HG02981 (cell line): ENCODE data around the gene CNGA2.
A peak's percentile ranks its signal among the peaks of the same experiment; 100 is the strongest.

ENCODE experiments used
- ATAC-seq: cut with Tn5 transposase; IDR thresholded peaks from one replicate; pipeline ENCODE4 v1.9.1; 2021; ENCODE audit warnings: mild to moderate bottlenecking, moderate library complexity; ENCODE audit not compliant: unreplicated experiment

The CNGA2 gene

GRCh38 chrX:151746502-151746901 lies 12.0 kb downstream of the CNGA2 start:
- no peak for ATAC-seq

- ATAC-seq, result no peak
Measured at GRCh38 chrX:151750511-151750910, 16.0 kb downstream of the CNGA2 start.

- ATAC-seq, result no peak
Measured at GRCh38 chrX:151752847-151753246, 18.3 kb downstream of the CNGA2 start.

- ATAC-seq, result peak; percentile 85
Measured at GRCh38 chrX:151753313-151754046, 18.9 kb downstream of the CNGA2 start.

GRCh38 chrX:151754047-151754429 lies 19.5 kb downstream of the CNGA2 start:
- no peak for ATAC-seq

GRCh38 chrX:151754641-151755215 lies 20.2 kb downstream of the CNGA2 start:
- ATAC-seq, result no peak

GRCh38 chrX:151759041-151759708 lies 24.6 kb downstream of the CNGA2 start:
- ATAC-seq, result no peak

GRCh38 chrX:151762802-151763201 lies 28.3 kb downstream of the CNGA2 start:
- ATAC-seq, result no peak

GRCh38 chrX:151763711-151764110 lies 29.2 kb downstream of the CNGA2 start:
- no peak for ATAC-seq

- no peak for ATAC-seq
Measured at GRCh38 chrX:151765026-151765425, 30.5 kb downstream of the CNGA2 start.

GRCh38 chrX:151771726-151772125 lies 37.2 kb downstream of the CNGA2 start:
- ATAC-seq, result no peak

- no peak for ATAC-seq
Measured at GRCh38 chrX:151773434-151773833, 38.9 kb downstream of the CNGA2 start.

GRCh38 chrX:151774421-151774820 lies 39.9 kb downstream of the CNGA2 start:
- ATAC-seq, result no peak

GRCh38 chrX:151776181-151776731 lies 41.7 kb downstream of the CNGA2 start:
- no peak for ATAC-seq

- no peak for ATAC-seq
Measured at GRCh38 chrX:151776936-151777335, 42.4 kb downstream of the CNGA2 start.

GRCh38 chrX:151779258-151779657 lies 44.7 kb downstream of the CNGA2 start:
- ATAC-seq, result no peak

- no peak for ATAC-seq
Measured at GRCh38 chrX:151780621-151781020, 46.1 kb downstream of the CNGA2 start.

- no peak for ATAC-seq
Measured at GRCh38 chrX:151789179-151789800, 54.7 kb downstream of the CNGA2 start.

- ATAC-seq, result no peak
Measured at GRCh38 chrX:151790481-151791160, 56.1 kb downstream of the CNGA2 start.

- ATAC-seq, result no peak
Measured at GRCh38 chrX:151791961-151792360, 57.4 kb downstream of the CNGA2 start.

- ATAC-seq, result no peak
Measured at GRCh38 chrX:151792505-151792904, 58.0 kb downstream of the CNGA2 start.
